NCI-H2196 treated with DMSO at 0.1 percent for 48 hours (cell line): ENCODE data around the gene NISCH.
"Not testable (repeated sequence)": the region's sequence is repeated elsewhere in the genome, so short reads cannot be mapped to it uniquely, and the experiment has no call there.

Experiments used
- DNase-seq: peaks from one replicate; lab custom pipeline; 2025; ENCODE audit not compliant: unreplicated experiment; lab: John Stamatoyannopoulos, UW

Gene NISCH

DNA sequence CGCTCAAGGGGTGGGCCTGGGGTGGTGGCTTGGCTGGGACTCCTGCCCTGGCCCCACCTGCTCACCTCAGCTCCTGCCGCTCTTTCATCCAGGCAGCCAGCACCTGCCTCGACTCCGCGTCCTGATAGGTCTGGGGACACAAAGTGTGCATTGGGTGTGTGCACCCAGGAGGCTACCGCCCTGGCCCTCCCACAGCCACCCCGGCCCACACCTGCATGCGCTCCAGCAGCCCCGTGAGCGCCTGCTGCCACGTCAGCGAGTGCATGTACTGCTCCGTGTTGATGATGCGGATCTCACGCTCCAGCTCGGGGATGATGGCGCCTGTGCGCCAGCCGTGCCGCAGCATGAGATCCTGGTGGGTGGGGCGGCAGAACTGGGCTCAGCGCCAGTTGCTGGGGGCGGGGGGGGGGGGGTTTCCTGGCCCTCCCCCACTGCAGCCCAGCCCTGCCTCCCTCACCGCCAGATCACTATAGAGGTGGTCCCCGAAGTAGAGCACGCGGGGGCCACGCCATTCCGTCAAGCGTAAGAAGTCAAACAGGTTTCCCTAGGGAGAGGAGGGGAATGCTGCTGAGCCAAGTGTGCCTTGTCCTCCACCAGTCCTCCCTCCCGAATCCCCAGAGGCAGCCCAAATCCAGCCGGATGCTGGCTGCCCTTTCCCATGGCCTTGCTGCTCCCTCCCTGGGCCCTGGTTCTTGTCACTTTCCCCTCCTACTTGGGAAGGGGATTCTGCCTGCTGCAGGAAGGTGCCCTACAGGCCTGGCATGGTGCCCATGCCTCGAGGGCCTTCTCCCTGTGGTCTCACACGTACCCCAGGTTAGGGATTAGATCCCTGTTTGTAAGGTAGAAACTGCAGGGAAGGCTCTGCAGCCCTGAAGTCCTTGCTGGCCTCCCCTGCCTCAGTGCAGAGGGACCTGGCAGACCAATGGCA is 69.6 kb downstream of the NISCH start:
- no peak for DNase-seq

DNA sequence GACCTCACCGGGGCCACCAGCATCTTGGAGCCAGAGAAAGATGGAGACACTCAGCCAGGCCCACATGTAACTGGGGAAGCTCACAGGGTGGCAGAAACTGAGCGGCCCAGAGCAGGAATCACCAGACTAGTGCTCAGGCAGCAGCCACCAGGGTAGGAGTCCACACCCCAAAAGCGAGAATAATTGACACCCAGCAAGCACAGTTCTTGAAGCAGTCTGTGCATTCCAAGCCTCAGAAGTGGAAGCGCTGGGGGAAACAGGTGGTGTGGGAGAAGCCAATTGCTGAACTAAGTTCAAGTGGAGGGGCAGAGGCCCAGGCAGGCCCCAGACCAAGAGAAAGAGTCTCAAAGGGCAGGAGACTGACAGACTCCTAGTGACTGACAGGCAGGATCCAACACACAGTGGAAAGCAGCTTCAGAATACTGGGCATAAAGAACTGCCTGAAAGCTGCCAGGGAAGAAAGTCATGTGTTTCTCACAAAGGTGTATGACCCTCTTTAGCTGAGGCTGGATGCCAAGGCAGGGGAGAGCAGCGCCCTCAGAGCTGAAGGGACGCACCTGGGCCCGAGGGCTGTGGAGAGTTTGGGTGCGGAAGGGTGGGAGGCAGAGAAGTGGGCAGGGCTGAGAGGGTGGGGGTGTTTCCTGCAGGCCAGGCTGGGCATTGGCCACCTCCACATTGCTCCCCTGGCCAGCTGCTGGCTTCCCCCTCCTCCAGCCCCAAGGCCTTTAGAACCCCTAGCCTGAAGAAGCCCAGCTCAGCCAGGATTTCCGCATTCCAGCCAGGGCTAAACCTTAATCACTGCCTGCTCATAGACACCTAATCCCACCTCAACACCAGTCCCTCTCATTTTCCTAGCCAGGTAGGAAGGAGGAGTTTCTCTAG is 70.5 kb downstream of the NISCH start:
- no peak for DNase-seq

DNA sequence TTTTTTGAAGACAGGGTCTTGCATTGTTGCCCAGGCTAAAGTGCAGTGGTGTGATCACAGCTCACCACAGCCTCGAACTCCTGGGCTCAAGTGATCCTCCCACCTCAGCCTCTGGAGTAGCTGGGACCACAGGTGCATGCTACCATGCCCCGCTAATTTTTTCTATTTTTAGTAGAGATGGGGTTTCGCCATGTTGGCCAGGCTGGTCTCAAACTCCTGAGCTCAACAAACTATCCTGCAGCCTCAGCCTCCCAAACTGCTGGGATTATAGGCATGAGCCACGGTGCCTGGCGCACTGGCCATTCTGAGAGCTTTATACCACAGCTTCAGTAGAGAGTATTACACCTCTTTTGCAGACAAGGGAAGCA is 71.3 kb downstream of the NISCH start:
- DNase-seq, result not testable (repeated sequence)

DNA sequence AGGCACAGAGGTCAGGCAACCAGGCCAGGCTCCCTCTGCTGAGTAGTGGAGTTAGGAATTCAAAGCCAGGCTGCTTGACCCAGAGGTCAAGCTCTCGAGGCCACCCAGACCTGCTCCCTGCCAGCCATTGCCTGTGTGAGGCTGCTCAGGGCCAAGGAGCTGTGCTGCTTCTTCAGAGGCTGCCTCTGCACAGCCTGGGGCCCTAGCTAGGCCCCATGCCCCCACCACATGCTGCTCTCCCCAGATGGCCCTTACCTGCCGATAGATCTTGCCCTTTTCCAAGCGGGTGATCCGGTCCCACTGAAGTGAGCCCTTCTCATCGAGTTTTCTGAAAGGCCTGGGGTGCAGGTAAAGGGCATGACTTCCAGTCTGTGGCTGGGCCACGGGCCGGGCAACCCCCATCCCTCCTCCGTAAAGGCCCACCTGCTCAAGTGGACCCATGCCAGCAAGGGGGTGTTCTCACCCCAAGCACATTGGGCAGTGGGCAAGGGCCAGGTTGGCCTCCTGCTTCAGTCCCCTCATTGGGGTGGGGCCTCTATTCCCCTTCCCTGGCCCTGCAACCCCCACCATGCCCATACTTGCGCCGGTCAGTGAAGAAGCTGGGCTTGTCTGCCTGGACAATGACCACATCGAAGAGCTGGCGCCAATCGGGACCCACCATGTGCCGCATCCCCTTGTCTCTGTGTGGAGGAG is 71.8 kb downstream of the NISCH start:
- no peak for DNase-seq

DNA sequence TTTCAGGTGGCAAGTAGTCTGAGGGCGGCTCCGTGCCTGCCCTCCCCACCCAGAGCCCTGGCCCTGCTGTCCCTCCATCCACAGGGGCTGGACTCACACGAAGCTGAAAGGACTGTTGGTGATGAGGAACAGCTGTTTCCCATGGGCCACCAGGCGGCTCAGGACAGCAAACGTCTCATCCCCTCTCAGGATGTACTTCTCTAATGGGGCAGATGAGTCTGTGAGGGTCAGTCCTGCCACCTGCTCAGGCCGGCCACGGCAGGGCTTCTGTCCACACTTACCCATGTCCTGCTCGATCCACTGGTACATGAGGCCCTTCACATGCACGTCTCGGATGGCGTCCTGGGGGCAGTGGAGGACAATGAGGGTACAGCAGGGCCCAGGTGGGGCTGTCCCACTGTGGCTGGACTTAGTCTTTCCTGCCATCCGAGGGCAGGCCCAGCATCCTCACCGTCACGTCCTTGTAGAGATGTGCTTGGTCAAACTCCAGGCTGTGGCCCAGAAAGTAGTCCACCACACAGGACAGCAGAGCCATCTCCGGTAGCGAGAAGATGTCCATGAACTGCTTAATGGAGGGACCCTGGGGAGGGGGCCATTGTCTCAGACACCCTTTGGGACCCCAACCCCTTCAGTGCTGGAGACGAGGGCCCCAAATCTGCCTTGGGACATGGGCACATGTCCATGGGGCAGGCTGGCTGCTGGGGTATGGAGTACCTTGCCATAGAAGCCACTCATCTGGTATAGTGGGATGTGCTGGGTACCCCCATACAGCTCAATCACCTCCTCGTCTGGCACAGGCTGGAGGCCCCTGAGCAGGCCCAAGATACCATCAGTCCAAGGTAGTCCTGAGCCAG is 72.6 kb downstream of the NISCH start:
- no peak for DNase-seq

DNA sequence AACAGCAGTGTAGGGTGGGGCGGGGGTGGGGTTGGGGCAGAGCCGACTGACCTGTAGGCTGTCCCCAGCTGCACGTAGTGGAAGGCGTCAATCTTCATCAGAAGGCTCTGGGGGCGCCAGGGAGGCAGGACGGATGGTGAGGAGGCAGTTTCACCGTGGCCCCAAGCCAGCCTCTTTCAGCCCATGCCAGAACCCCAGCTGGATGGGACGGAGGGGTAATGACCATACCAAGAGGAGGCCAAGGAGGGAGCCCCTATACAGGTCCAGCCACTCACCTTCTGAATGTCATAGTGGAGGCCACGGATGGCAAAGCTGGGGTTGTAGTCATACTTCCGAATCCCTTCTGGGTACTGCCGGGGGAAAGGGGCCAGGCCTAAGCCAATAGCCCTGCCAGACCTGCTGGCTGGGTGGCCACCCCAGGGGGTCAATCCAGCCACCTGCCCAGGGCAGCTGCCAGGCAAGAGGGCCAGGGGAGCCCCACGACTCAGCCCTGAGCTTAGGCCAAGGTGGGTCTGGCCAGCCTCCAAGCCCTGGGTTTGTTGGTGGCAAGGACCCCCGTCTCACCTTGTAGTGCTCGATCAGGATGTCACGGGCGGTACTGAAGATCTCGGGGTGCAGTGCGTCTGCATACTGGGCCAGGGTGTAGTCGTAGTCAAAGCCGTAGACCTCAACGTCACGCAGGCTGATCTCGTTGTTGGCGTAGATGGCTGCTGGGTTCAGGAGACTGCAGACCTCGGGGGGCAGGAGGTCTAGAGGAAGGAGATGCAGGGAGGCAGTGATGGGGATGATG is 73.4 kb downstream of the NISCH start:
- DNase-seq, result no peak

DNA sequence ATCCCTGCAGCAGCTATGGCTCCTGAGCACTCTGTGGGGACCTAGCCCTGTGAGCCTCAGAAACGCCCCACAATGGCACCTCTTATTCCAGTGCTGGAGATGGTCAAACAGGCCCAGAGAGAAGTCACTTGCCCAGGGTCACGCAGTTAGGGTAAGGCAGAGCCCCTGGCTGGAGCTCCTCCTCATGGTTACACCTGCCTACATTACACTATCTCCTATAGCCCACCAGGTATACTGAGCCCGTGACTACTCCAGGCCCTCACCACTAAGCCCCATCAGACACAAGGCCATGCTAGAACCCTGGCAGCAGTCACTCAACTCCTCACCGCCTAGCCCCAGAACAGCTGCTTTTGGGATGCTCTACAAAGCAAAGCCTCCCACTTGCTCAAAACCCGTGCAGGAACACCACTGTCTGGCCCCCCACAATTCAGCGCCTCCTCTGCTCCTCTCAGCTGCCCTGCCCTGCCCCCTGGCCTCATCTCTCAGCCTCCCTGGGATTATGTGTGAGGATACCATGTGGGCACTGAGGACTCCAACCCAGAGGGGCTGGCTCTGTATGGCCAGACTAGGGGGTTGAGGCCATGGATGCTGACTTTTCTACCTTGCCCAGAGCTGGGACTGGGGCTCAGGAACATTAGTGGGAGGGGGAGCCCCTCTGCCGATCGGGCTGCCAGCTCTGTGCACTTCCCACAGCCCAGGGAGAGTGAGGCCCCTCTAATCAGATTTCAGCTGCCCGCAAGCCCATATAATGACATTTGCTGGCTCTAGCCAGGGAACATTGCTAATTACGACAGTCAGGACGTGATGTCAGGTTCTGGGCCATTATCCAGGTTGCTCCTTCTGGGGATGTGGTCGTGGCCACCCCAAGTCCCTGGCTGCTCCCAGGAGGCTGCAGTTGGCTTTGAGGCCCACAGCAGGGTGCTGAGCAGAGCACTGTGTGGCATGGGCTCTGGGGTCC is 74.3 kb downstream of the NISCH start:
- no peak for DNase-seq

DNA sequence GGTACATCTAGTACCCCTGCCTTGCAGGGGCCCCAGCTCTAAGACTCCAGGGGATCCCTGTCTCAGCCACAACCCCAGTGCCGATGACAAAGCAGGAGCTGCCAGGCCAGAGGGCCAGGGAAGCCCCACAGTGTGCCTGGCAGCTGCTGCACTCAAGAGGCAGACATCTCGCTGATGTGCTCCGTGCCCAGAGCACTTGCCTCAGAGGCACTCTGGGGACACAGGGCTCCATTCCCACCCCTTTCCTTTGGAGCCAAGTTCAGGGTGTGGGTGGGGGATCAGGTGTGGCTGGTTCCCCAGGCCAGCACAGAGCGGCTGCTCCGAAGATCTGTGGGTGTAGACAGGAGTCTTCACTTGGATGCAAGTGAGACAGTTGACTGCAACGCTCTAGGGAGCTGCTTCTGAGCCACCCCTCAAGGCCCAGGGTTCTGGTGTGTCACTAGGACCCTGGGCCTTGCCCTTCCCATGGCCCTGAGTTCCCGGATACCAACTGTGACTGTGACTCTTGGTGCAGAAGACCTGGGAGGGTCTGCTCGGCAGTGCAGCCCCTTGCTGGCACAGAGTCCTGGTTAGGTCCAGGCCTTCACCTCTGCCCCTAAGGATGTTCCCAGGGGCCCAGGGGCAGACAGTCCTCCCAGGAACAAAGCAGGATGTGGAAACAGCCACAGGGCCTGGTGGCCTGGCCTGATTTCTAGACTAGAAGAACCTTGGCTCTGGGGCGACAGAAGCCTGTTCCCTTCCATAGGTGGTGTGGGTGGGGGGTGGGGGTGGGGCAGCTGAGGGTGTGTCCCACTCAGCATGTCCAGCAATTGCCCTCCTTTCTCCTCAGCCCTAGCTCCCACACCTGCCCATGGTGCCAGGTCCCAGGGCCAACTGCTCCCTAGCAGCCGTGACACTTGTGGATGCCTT is 75.8 kb downstream of the NISCH start:
- DNase-seq, result no peak

DNA sequence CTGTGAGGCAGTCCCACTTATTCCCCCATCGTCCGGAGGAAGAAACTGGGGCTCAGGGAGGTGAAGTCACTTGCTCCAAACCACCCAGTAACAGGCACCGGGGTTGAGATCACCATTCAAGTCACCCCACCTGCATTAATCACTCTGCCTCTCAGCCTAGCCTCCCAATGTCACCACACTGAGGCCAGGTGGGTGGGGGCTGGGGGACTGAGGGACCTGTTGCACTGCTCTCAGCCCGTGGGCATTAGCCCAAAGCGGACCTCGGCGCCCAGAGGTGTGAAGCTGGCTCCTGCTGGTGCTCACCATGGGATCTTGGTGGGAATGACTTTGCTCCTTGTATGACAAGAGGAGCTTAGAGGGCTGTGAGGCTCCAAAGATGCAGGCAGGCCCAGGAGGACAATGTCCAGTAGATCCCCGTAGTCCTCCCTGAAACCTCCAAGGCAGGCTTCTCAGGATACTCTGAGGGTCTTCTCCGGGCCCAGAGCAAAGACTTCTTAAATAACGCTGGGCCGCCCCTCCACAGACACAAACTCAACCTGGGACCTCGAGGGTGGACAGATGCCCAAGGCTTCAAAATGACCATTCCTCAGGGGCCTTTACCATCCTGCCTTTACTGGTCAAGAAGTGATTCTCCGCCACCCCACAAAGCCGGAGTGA is 76.6 kb downstream of the NISCH start:
- no peak for DNase-seq

DNA sequence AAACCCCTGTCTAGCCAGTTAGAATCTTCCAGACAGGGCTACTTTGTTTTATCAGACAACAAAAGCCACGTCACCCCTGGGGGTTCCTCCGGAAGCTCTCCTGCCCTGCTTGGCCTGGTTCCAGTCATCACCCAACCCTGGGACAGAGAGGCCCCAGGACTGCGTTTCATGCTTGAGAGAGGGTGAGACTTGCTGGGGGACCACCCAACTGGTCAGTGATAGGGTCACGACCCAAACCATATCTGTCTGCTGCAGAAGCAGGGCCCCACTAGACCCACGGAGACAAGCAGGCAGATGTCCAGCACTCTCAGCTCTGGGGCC is 77.1 kb downstream of the NISCH start:
- DNase-seq, result no peak

DNA sequence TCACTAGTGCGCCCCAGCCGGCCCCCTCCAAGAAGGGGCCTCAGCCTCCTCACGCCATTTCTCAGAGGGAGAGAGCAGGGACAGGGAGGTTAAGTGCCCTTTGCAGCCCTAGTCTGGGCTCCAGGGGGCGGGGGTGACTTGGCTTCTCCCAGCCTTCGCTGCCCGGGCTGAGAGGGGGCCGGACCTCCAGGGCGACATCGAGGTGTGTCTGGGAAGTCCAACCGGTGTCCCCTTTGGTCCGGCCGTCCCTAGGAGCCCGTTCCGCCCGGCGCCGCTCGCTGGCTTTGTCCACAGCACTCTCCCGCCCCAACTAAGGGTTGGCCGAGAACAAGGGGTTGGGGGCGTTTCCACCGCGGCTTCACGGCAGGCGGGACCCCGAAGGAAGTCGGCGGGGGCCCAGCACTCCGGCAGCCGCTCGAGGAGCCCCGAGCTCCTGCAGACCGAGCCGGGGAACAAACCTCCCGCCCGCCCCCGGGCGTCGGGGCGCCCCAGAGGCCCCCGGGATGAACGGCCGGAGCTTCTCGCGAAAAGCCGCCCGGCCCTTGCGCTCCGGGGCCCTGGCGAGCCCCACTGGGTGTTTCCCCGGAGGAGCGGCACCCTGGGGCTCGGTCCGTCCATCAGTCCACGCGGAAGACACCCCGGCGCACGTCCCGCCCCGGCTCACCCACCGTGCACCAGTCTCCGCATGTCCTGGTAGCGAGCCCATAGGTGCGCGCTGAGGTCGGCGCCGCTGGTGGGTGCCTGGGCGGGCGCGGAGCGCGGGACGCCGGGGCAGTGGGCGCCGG is 77.6 kb downstream of the NISCH start:
- DNase-seq, result no peak

DNA sequence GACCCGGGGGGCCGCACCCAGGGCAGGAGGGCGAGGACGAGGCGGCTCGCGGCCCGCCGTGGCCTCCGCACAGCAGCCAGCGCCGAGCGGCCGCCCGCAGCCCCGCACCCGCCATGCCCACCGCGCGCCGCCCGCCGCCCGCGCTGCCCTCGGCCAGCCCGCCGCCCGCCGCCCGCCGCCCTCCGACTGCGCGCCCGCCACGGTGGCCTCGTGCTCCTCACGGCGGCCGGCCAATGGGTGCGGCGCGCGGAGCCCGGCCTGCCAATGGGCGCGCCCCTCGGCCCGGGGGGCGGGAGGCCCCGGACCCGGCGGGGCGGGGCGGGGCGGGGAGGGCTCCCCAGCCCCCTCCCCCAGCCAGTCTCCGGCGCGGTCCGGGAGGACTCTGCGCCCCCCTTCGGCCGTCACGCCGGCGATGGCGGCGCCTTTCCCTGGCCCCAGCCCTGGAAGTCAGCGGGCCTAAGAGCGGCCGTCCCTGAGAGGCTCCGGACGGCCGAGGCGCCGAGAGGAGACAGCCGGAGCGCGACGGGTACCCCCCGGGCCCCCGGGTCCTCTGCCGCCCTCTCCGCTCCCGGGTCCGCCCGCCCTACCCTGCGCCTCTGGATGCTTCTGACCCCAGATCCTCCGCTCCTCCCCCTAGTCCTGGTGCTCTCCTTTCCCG is 78.3 kb downstream of the NISCH start, which contains the start of gene NT5DC2:
NT5DC2 (minus strand) TSS at position 235 of the 658 bp plus-strand sequence; CDS start at position 115, 120 bp downstream.
- peak; percentile 7 for DNase-seq

DNA sequence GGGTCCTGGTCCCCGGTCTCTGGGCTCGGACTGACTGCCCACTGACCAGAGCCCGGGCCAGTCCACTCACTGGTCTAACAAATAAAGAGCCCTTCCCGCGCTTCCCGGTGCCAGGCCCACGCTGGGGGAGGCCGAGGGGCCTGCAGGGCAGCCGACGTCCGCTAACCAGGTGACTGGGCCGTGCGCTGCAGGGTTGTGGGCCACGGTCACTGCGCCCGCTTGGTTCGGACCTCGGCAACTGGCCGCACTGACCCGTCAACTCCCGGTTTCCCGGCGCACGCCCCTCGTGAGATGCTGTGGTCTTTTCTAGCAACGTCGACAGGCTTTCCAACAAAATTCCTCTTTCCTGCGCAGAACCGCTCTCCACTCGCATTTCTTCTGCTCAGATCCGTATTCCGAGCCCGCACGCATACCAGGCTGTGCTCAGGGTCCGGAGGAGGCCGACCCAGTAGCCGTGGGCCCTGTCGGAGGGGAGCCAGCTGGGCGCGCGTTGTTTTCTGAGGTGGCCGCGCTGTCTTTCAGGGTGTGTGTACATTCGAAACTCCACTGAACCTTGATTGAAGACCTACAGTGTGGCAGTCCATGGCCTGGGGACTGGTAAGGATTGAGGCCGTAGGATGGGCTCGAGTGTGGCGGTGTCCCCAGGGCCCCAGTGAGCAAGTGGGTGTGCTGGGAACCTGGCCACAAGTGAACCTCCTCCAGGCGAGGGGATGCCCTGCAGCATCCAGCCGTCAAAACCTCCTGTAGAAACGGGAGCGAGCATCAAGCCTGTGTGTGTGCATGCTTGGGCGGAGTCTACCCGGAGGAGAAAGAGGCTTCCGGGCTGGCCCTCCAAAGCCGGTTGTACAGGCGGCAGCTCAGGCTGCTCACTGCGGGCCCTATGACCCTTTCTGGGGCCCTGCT is 79.1 kb downstream of the NISCH start:
- DNase-seq, result peak; percentile 4

DNA sequence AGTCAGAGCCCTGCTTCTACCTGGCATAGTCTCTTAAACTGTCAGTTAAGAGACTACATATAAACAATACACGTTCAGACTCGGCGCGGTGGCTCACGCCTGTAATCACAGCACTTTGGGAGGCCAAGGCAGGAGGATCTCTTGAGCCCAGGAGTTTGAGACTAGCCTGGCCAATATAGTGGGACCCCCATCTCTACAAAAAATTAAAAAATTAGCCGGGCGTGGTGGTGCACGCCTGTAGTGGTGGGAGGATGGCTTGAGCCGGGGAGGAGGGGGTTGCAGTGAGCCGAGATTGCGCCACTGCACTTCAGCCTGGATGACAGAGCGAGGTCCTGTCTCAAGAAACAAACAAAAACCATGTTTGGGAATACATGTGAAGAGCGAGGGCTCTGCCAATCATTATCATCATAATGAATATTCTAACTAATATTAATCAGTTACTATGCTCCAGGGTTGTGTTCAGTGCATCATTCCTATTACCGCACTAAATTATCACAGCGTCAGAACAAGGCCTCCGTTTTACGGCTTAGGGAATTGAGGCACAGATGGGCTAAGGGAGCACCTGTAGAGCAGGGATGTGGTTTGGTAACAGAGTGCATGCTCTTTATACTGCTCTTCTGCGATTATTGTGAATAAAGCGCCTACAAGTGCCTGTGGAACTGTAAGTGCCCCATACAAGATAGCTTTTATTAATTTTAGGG is 80.2 kb downstream of the NISCH start:
- DNase-seq, result no peak
